Mucosa of descending colon (tissue), 3 donors: ENCODE data around the gene XYLT2. TPM values are rescaled to one million over a fixed set of nuclear protein-coding genes. Genes with fewer than 3 reads are reported as not detected.

Source experiments
- ATAC-seq: fragments of 200-7000 bp; cut with Tn5 transposase; one replicate; pipeline ENCODE4 v1.9.1; 2020; ENCODE audit warnings: mild to moderate bottlenecking, moderate library complexity
- DNase-seq, 3 donors: peaks; one replicate each; pipeline ENCODE4 v3.0.0-alpha.2; 2020
- H3K36me3 ChIP-seq: fragments of 200-600 bp; one replicate; pipeline ENCODE4 v1.8.0; 2021; ENCODE audit warnings: low read depth, mild to moderate bottlenecking
- H3K4me1 ChIP-seq: fragments of 200-600 bp; one replicate; pipeline ENCODE4 v1.8.0; 2021; ENCODE audit warnings: low read depth, mild to moderate bottlenecking
- H3K4me3 ChIP-seq: fragments of 200-600 bp; one replicate; pipeline ENCODE4 v1.8.0; 2021; ENCODE audit warnings: mild to moderate bottlenecking
- H3K9me3 ChIP-seq: fragments of 200-600 bp; one replicate; pipeline ENCODE4 v1.8.0; 2021; ENCODE audit warnings: mild to moderate bottlenecking
- CTCF ChIP-seq: fragments of 200-600 bp; IDR thresholded peaks from one replicate; pipeline ENCODE4 v1.8.0; 2022; ENCODE audit warnings: antibody characterized with exemption, mild to moderate bottlenecking
- intact Hi-C, 2 donors: fragments of 100-400 bp; cut with DNase I in 1 of 2; cut with micrococcal nuclease in 1 of 2; formaldehyde crosslinking; loops; one replicate each; pipeline versions ENCODE4 v1.11.0 to v1.11.1; 2022; cut with DNase I, micrococcal nuclease
- total RNA-seq, 3 donors: library from RNA; stranded (reverse); fragmentation: NEBNext Ultra II Directional in 2 of 3; extraction: Animal tissue kit (Norgen Biotek cat#: 25700) in 2 of 3; gene quantifications; one replicate each; pipeline versions ENCODE4 v1.2.1 to v1.2.4, GENCODE V29; 2021 to 2023
- donor health status: DM: no; HTN: no; CAD: no; lungs with moderate emphysema.
- donor health status: DM: no; HTN: no; CAD: no.
- donor health status: DM: no; HTN: yes; CAD: no.

XYLT2 gene
- total RNA-seq, 3 donors from 2014 or later: 14.7 to 20.0 (median 18.4) TPM

- intact Hi-C loops: no loop called here
- no peak for TF ChIP-seq CTCF
- no peak for ATAC-seq
Measured at GRCh38 chr17:50323060-50323459, 22.9 kb upstream of the XYLT2 start.

GRCh38 chr17:50325906-50326305 lies 20.0 kb upstream of the XYLT2 start:
- intact Hi-C loops: no loop called here
- DNase-seq: no peak
- no peaks in the 10 kb centered on the region for H3K4me1 ChIP-seq
- no peak overlapping the region for H3K4me3 ChIP-seq
- no peak for TF ChIP-seq CTCF
- no peaks in the 10 kb centered on the region for H3K9me3 ChIP-seq
- no peak for ATAC-seq
- H3K36me3 ChIP-seq: no peaks in the 10 kb centered on the region

More at GRCh38 chr17:50323060-50323459, 22.9 kb upstream of the XYLT2 start:
- Histone ChIP-seq H3K4me1 (no peaks in the 10 kb centered on the region), H3K9me3 (no peaks in the 10 kb centered on the region), H3K4me3 (no peak overlapping the region), H3K36me3 (no peaks in the 10 kb centered on the region)
- no peak for DNase-seq

DNA sequence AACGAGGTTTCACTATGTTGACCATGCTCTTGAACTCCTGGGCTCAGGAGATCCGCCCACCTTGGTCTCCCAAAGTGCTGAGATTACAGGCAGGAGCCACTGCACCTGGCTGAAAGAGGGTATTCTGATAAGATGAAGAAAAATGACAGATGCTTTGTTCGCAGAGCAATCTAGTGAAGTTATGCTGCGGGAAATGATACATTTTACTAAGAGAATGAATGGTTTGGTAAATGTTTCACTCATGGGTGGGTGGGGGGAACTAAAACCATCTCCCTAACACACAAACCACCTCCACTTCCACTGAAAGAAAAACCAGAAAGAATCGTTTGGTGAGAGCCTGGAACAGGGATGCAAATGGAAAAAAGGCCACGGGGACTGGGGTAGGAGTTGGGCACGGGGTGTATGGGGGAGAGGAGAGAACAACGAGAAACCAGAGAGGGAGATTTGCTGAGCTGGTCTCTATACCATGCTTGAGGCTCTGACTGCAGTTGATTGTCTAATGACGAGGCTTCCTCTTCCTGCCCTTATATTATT lies 19.0 kb upstream of the XYLT2 start:
- no peaks in the 10 kb centered on the region for H3K36me3 ChIP-seq
- H3K4me3 ChIP-seq: no peak overlapping the region
- no peaks in the 10 kb centered on the region for H3K4me1 ChIP-seq
- intact Hi-C loops: no loop called here
- no peak for DNase-seq
- H3K9me3 ChIP-seq: no peaks in the 10 kb centered on the region
- TF ChIP-seq CTCF: no peak
- ATAC-seq: no peak

DNA sequence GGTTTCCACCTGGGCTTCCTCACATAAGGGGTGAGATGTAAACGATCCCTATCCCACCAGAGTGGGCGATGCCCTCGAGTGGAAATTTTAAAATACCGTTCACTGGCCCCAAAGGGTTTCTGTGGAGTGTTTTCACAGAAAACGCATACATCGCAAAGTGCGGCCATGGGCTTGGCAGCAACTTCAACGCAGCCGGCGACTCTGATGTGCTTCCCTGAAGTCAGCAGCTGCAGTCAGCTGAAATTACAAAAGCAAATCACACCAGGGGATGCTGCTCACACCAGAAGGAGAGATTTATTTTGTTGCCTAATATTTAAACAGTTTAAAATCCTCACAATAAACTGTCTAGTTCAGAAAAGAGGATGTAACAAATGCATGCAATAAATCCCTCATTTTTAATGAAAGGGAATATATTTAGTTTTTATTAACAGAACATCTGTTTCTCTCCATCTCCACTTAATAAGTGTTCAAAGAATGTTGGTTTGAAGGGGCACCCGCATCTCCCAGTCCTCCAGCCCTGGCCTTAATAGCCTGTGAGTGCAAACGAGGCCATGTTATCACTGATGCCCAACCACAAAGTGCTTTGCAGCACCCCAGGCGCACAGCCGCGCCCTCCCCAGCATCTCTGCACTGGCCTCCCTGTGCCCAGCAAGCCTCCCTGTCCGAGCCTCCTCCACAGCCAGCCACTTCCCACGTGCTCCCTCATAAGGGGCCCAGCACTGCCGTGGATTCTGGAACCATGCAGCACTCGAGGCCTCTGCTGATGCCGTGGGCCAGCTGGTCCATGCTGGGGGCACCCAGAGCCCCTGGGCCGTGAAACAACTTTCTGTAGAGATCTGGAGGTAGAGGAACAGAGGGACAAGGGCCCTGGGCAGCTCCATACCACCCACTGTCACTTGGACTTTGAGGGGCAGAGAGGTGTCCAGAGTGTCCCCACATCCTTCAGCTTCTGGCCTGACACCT lies 17.3 kb upstream of the XYLT2 start:
- peak in 1 of 3 donors; percentile 31 for DNase-seq
- ATAC-seq: peak; percentile 24
- no peaks in the 10 kb centered on the region for H3K4me1 ChIP-seq
- no peaks in the 10 kb centered on the region for H3K36me3 ChIP-seq
- intact Hi-C loops: no loop called here
- TF ChIP-seq CTCF: no peak
- H3K9me3 ChIP-seq: no peaks in the 10 kb centered on the region
- no peak overlapping the region for H3K4me3 ChIP-seq

DNA sequence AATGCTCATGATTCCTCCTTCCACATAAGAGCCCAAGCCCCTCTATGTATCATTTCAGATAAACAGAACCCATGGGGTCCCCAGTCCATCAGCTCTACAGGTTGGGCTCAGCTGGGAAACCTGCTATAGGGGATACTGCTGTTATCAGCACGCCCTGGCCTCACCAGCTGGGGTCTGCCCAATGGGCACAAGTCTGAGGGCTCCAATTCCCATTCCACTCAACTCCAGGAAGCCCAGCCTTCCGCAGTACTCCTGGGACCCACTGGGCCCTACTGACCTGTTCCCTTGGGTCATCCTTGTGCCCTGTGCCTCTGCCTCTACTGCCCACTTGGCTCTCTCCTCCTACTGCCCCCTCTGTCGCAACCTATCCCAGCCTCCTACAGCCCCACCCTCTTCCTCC lies 16.2 kb upstream of the XYLT2 start:
- TF ChIP-seq CTCF: no peak
- intact Hi-C loops: no loop called here
- DNase-seq (no peak), ATAC-seq (no peak)
- Histone ChIP-seq H3K4me1 (no peaks in the 10 kb centered on the region), H3K36me3 (no peaks in the 10 kb centered on the region), H3K4me3 (no peak overlapping the region), H3K9me3 (no peaks in the 10 kb centered on the region)
